ENCODE measurements around the gene PHF20. TPM values are rescaled to one million over a fixed set of nuclear protein-coding genes. Genes with fewer than 3 reads are reported as not detected.

PHF20 gene
- total RNA-seq, 1 experiment from 2014 or later: 37.2 TPM

- Histone ChIP-seq H3K4me1 (ENCODE audit: insufficient read depth, low read length) (no peaks in the 10 kb centered on the region), H3K79me2 (ENCODE audit: low read length) (no peaks in the 10 kb centered on the region), H3F3A (ENCODE audit: low read length, unreplicated experiment) (no peaks in the 10 kb centered on the region), H3K9me2 (replicated peaks; ENCODE audit: low read length) (no peaks in the 10 kb centered on the region), H3K4me3 (ENCODE audit: low read length) (no peak overlapping the region), H3K36me3 (ENCODE audit: low read depth, low read length) (peaks cover 10% of the 10 kb centered on the region), H3K9me3 (ENCODE audit: low read length) (no peaks in the 10 kb centered on the region), H3K27me3 (ENCODE audit: low read length) (no peaks in the 10 kb centered on the region), H3K27ac (ENCODE audit: low read length) (no peak overlapping the region), H3K9ac (ENCODE audit: low read length) (no peak overlapping the region), H4K20me1 (ENCODE audit: low read length) (no peaks in the 10 kb centered on the region), H2AFZ (ENCODE audit: low read length) (no peak overlapping the region), H3K4me2 (ENCODE audit: low read length) (no peak overlapping the region)
- intact Hi-C loops (cut with micrococcal nuclease): no loop called here
- TF ChIP-seq EZH2 (IDR thresholded peaks at IDR 0.05; ENCODE audit: low read length, unreplicated experiment): no peak
- TF ChIP-seq EZH2phosphoT487 (IDR thresholded peaks at IDR 0.05; ENCODE audit: borderline replicate concordance, low read length): no peak
- TF ChIP-seq, protein P1, sequence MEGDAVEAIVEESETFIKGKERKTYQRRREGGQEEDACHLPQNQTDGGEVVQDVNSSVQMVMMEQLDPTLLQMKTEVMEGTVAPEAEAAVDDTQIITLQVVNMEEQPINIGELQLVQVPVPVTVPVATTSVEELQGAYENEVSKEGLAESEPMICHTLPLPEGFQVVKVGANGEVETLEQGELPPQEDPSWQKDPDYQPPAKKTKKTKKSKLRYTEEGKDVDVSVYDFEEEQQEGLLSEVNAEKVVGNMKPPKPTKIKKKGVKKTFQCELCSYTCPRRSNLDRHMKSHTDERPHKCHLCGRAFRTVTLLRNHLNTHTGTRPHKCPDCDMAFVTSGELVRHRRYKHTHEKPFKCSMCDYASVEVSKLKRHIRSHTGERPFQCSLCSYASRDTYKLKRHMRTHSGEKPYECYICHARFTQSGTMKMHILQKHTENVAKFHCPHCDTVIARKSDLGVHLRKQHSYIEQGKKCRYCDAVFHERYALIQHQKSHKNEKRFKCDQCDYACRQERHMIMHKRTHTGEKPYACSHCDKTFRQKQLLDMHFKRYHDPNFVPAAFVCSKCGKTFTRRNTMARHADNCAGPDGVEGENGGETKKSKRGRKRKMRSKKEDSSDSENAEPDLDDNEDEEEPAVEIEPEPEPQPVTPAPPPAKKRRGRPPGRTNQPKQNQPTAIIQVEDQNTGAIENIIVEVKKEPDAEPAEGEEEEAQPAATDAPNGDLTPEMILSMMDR (conservative IDR thresholded peaks at IDR 0.05; ENCODE audit: low read depth, low read length): no peak
- no TSS peak for BruUV-seq (replicated peaks)
- ATAC-seq (no peak), DNase-seq (no peak)
- ChIA-PET CTCF (no interaction called here), POLR2A (ENCODE audit: unreplicated experiment) (no interaction called here)
Observed at GRCh38 chr20:35917077-35917476, 145.3 kb downstream of the PHF20 start.

DNA sequence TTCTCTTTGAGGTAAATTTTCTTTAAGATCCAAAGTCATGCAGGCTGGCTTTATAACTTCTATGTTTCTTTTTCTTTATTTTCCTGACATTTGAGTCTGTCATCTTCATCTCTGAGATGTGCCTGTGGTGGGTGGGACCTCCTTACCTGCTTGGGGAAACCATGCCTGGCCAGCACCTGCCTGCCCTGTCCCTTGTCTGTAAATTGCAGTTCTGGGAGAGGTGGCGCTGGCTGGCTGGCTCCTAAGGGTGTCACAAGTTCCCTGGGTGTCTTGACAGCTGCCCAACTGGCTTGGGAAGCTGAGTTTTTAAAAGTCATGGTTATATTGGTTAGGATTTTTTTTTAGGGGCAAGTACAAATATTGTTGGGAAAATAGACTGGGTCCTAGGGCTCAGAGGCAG is 146.2 kb downstream of the PHF20 start:
- POLR2A ChIA-PET (ENCODE audit: unreplicated experiment): no interaction called here
- TF ChIP-seq EZH2 (IDR thresholded peaks at IDR 0.05; ENCODE audit: low read length, unreplicated experiment) (no peak), EZH2phosphoT487 (IDR thresholded peaks at IDR 0.05; ENCODE audit: borderline replicate concordance, low read length) (no peak)
- TF ChIP-seq, protein P1 (conservative IDR thresholded peaks at IDR 0.05; ENCODE audit: low read depth, low read length): no peak
- H3K79me2 ChIP-seq (ENCODE audit: low read length): no peaks in the 10 kb centered on the region
- H4K20me1 ChIP-seq (ENCODE audit: low read length): no peaks in the 10 kb centered on the region
- H3K4me3 ChIP-seq (ENCODE audit: low read length): no peak overlapping the region
- H3K27ac ChIP-seq (ENCODE audit: low read length): no peak overlapping the region
- H3K9me3 ChIP-seq (ENCODE audit: low read length): no peaks in the 10 kb centered on the region
- H3K4me2 ChIP-seq (ENCODE audit: low read length): no peak overlapping the region
- no peaks in the 10 kb centered on the region for H3K27me3 ChIP-seq (ENCODE audit: low read length)
- DNase-seq (no peak), ATAC-seq (no peak)
- H3K9me2 ChIP-seq (replicated peaks; ENCODE audit: low read length): no peaks in the 10 kb centered on the region
- no peak overlapping the region for H2AFZ ChIP-seq (ENCODE audit: low read length)
- peaks cover 10% of the 10 kb centered on the region for H3K36me3 ChIP-seq (ENCODE audit: low read depth, low read length)
- CTCF ChIA-PET: interaction anchor here (0.7 kb wide), 1 partner anchor 36 kb away, joined by 3 read pairs; no protein-coding TSS in a partner anchor
- H3K4me1 ChIP-seq (ENCODE audit: insufficient read depth, low read length): no peaks in the 10 kb centered on the region
- no peak overlapping the region for H3K9ac ChIP-seq (ENCODE audit: low read length)
- H3F3A ChIP-seq (ENCODE audit: low read length, unreplicated experiment): no peaks in the 10 kb centered on the region
- intact Hi-C loops (cut with micrococcal nuclease): no loop called here
- no TSS peak for BruUV-seq (replicated peaks)

- H3K4me2 ChIP-seq (ENCODE audit: low read length): no peak overlapping the region
- no peak for TF ChIP-seq EZH2phosphoT487 (IDR thresholded peaks at IDR 0.05; ENCODE audit: borderline replicate concordance, low read length)
- H3K4me1 ChIP-seq (ENCODE audit: insufficient read depth, low read length): no peaks in the 10 kb centered on the region
- H3K9ac ChIP-seq (ENCODE audit: low read length): no peak overlapping the region
- CTCF ChIA-PET: no interaction called here
- peaks cover 7% of the 10 kb centered on the region for H3K36me3 ChIP-seq (ENCODE audit: low read depth, low read length)
- no peaks in the 10 kb centered on the region for H3F3A ChIP-seq (ENCODE audit: low read length, unreplicated experiment)
- intact Hi-C loops (cut with micrococcal nuclease): no loop called here
- H3K27ac ChIP-seq (ENCODE audit: low read length): no peak overlapping the region
- no peak overlapping the region for H2AFZ ChIP-seq (ENCODE audit: low read length)
- DNase-seq (no peak), ATAC-seq (no peak)
- POLR2A ChIA-PET (ENCODE audit: unreplicated experiment): no interaction called here
- H3K27me3 ChIP-seq (ENCODE audit: low read length): no peaks in the 10 kb centered on the region
- no peak overlapping the region for H3K4me3 ChIP-seq (ENCODE audit: low read length)
- no peaks in the 10 kb centered on the region for H3K9me2 ChIP-seq (replicated peaks; ENCODE audit: low read length)
- no peaks in the 10 kb centered on the region for H3K79me2 ChIP-seq (ENCODE audit: low read length)
- no peaks in the 10 kb centered on the region for H3K9me3 ChIP-seq (ENCODE audit: low read length)
- BruUV-seq (replicated peaks): no TSS peak
- H4K20me1 ChIP-seq (ENCODE audit: low read length): no peaks in the 10 kb centered on the region
Observed at GRCh38 chr20:35920523-35920922, 148.7 kb downstream of the PHF20 start.
